Fibroblast of mammary gland (primary cell): ENCODE data around the gene RBM4B.

Experiments used
- DNase-seq: peaks from one replicate; pipeline ENCODE4 v3.0.0-alpha.2; 2010; ENCODE audit warnings: low read depth
- H3K4me3 ChIP-seq: 2 replicates; pipeline ENCODE4 v1.5.1; 2011; ENCODE audit warnings: low read depth, mild to moderate bottlenecking, low read length, moderate library complexity; ENCODE audit not compliant: control insufficient read depth
- TF ChIP-seq, protein P1 (sequence below): conservative IDR thresholded peaks from 2 replicates; pipeline ENCODE4 v1.5.1; 2011; ENCODE audit warnings: low read depth, low read length, inconsistent platforms; ENCODE audit not compliant: control insufficient read depth, insufficient read depth

The RBM4B gene

DNA sequence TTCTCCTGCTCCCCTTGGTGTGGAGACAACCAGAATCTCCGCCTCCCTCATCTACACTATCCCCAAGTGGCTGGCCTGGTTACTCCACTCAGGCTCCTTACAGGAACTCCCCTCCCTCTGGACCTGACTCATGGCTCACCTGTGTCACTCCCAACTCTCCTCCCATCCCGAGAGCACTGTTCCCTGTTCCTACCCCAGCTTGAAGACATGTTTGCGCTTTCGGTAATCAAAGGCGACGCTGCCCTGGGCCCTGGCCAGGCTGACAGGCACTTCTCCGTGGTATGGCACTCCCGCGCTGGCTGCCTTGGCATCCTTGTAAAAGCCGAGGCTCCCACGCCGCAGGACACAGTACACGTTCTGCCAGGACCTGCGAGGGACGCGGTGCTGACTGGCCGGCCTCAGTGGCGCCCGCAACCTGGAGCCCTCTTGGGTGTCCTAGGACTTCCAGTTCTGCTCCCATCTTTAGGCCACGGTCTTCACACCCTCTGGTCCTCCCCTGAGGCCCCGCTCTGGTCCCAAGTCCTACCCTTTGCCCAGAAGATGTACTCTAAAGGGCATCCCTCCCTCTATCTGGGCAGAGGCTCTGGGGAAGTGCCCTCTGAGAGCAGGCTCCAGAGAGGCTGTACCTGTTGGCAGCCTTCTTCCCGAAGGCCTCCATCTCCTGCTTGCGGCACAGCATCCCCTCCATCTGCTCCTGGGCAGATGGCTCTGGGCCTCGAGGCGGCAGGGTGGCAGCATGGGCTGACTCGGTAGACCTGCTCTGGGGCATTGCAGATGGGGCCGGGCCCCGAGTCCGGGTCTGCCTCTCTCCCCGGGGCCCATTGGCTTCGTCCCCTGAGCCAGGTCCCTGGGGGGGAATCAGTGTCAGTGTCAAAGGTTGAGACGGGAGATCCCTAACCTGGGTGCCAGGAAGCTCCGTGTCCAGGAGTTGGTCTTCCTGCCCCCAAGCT lies 9.4 kb upstream of the RBM4B start:
- no peak for DNase-seq
- no peak overlapping the region for H3K4me3 ChIP-seq
- TF ChIP-seq, protein P1, sequence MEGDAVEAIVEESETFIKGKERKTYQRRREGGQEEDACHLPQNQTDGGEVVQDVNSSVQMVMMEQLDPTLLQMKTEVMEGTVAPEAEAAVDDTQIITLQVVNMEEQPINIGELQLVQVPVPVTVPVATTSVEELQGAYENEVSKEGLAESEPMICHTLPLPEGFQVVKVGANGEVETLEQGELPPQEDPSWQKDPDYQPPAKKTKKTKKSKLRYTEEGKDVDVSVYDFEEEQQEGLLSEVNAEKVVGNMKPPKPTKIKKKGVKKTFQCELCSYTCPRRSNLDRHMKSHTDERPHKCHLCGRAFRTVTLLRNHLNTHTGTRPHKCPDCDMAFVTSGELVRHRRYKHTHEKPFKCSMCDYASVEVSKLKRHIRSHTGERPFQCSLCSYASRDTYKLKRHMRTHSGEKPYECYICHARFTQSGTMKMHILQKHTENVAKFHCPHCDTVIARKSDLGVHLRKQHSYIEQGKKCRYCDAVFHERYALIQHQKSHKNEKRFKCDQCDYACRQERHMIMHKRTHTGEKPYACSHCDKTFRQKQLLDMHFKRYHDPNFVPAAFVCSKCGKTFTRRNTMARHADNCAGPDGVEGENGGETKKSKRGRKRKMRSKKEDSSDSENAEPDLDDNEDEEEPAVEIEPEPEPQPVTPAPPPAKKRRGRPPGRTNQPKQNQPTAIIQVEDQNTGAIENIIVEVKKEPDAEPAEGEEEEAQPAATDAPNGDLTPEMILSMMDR, result no peak

DNA sequence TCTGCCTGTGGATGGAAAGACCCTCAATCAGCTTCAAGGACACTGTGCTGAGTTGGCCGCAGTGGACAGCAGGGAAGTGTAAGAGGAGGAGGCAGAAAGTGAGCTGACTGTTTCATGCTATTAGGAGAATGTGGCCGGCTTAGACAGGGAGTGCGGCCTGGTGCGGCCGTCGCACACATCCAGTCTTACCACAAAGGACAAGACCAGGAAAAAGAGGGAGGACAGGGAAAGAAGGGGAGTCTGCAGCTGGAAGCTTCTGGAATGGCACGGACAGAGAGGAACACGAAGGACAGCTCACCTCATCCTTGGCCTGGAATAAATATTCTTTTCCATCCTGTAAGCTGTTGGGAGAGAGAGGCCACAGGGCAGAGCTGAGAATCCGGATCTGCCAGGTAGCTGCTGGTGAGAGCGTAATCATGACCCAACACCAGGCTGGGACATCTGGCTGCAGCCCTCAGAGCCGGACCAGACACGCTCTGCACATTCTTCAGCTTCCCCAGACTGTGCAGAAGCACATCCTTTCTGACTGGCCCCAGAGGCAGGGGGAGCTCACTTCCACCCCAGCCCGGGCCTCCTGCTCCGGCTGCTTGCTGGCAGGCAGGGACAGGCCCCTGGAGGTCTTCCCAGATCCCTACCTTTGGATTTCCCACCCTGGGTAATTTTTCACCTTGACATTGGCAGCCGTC lies 8.6 kb upstream of the RBM4B start:
- TF ChIP-seq, protein P1, result no peak
- no peak for DNase-seq
- no peak overlapping the region for H3K4me3 ChIP-seq

DNA sequence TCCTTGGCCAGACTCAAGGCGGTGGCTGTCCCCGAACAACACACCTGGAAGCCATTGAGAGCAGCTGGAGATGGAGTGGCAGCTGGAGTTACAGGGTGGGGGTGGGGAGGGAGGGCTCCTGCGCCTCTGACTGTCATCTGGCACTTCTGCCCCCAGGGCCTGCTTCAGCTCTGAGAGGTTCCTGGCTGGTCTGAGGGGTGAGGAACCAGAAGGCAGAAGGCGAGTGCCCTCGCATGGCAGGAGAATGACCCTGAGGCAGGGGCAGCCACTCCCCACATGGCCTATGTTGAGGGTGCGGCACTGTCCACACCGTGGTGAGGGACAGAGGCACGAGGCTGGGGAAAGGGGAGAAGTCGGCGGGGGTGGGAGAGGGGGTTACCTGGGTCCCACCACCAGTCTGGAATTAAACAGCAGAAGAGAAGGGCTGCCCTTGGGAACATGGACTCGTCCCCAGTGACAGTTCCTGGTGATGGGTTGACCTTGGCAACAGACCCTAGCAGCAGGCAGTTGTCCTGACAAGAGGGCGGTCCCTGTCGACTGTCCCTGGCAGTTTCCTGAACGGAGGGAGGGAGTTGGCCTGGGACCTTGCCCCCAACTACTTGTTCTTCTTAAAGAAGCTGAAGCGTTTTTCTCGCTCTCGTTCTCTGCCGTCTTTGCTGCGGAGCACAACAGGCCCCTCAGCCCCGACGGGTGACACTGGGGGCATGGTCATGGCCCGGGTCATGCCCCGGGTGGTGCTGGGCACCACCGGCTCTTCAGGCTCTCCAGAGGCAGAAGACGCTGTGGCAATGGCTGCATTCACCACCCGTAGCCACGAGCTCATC lies 7.8 kb upstream of the RBM4B start:
- TF ChIP-seq, protein P1, result no peak
- H3K4me3 ChIP-seq, result no peak overlapping the region
- DNase-seq, result no peak

DNA sequence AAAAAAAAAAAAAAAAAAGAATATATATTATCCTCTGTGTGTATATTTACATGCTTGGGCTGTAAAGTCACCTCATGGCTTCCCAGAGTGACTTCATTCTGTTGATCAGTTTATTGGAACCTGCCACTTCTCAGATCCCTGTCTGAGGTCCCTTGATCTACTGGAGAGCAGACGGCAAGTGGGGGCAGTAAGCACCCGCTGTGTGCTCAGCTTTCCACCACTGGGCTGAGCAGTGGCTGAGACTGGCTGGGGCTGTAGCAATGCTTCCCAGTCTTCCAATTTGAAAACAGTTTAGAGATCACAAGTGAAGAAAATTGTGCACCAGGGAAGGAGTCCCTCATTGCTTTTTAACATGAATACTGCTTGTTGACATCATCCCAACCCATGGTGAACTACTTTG lies 6.9 kb upstream of the RBM4B start:
- TF ChIP-seq, protein P1, result no peak
- no peak for DNase-seq

DNA sequence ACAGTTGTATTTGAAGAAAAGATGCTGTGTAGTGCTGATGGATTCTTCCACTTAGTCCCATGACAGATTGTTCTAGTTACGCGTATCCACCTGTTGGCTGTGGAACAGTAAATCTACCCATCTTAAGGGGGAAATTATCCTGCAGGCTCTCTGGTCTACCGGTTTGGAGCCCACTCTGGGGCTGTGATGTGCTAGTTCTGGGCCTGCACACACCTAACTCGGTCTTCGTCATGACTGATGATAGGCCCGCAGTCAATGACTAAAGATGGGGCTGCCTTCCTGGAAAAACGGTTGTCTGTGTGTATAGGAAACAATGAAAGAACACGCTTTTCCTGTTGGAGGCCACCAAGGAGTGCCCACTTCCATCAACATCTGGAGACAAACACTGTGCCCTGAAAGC lies 6.2 kb upstream of the RBM4B start:
- TF ChIP-seq, protein P1, result no peak
- H3K4me3 ChIP-seq, result no peak overlapping the region
- DNase-seq, result no peak

More for the DNA sequence above, 6.9 kb upstream of the RBM4B start:
- H3K4me3 ChIP-seq, result no peak overlapping the region

DNA sequence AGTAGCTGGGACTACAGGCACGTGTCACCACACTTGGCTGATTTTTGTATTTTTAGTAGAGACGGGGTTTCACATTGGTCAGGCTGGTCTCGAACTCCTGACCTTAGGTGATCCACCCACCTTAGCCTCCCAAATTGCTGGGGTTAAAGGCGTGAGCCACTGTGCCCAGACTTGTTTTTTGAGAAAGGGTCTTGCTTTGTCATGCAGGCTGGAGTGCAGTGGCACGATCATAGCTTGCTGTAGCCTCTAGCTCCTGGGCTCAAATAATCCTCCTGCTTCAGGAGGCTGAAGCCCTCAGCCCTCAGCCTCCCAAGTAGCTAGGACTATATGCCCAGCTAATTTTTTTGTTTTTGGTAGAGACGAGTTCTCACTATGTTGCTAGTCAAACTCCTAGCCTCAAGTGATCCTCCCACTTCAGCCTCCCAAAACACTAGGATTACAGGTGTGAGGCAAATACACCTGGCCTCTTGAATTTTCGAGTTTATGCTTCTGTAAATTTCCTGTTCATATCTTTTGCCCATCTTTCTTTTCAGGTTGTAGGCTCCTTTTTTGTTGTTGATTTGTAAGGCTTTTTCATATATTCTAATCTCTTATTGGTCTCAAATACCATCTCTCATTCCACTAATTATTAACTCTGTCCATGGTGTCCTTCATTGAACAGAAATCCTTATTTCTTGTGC lies 3.4 kb upstream of the RBM4B start:
- TF ChIP-seq, protein P1, result no peak
- H3K4me3 ChIP-seq, result no peak overlapping the region
- DNase-seq, result no peak
